Hematopoietic multipotent progenitor cell treated with erythropoietin and hydrocortisone succinate and interleukin-3 and kit ligand, for 6 days (in vitro differentiated cells): ENCODE measurements around the gene ADPRS.
A peak's percentile ranks its signal among the peaks of the same experiment; 100 is the strongest.

Experiments
- DNase-seq: peaks from one replicate; pipeline ENCODE4 v3.0.0-alpha.2; 2015

ADPRS gene

DNA sequence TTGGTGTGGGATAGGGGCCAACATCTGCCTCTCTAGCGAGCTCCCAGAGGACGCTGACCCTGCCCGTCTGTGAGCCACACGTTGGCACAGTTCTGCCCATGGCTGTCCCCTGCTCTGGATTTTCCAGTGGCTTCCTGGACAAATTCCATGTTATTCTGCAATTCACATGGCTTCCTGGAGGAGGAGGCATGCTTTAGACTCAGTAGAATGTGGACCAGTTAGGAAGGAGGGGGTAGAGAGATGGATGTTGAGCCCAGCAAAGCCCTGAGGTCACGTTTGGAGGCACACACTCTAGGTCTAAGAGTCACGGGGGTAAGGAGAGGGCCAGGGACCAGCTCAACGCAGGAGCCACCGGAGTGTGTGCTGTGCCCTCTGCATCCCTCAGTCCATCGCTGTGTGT, 24.1 kb downstream of the ADPRS start:
- no peak for DNase-seq

DNA sequence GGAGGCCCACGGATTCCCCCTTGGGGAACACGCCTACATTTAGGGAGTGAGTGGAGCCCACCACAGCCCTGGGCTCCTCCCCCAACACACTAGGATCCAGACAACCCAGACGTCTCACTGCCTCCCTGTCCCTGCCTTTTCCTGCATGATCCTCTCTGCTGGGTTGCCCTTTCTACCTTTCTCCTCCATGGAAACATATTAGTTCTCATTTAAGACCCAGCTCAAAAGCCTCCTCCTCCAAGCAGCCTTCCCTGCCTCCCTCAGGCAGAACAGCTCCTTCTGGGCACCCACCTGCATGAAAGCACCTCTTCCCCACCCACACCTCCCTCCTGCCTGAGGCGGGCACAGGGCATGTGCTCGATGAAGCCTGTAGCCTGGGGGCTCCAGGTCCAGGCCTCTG, 25.7 kb downstream of the ADPRS start:
- DNase-seq, result no peak

DNA sequence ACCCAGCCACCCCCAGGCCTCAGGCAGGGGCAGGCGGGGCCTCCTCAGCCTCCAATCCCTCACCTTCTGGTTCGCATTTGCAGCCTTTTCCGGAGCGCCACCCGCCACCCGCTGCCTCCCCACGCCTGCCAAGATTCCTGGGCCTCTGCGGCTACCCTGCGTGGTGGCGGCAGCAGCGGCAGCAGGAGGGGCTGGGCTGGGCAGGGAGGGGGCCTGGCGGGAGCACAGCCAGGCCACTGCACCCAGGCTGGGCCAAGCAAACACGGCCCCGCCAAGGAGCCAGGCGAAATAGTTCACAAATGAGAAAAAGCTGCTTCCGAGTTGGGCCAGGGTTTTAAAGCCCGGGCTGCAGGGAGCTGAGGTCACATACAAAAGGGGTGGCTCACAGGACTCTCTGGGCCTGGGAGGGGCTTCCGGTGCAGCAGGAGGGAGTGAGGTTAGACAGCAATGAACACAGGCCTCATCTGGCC, 26.5 kb downstream of the ADPRS start:
- DNase-seq, result no peak

GRCh38 chr1:36115931-36116330, 27.2 kb downstream of the ADPRS start:
- no peak for DNase-seq

DNA sequence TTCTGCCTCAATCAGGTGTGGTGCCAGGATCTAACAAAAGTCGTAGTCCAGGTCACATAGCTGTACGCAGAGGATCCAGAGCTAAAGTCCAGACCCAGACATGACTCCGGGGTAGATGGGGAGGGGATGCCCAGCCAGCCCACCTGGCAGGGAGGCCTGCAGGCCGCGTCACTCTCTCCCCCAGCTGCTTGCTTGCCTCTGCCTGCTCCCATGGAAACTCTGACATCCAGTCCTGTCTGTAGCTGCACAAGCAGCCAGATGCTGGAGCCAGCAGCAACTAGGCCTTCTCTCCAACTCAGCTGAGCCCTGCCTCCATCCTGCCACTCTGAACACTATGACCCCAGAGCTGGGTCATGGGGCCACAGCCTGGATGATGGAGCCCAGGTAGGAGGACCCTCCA, 28.2 kb downstream of the ADPRS start:
- no peak for DNase-seq

GRCh38 chr1:36118447-36119204, 29.9 kb downstream of the ADPRS start:
- no peak for DNase-seq

GRCh38 chr1:36119456-36119855, 30.8 kb downstream of the ADPRS start:
- no peak for DNase-seq

GRCh38 chr1:36122062-36123030, 33.7 kb downstream of the ADPRS start:
- no peak for DNase-seq

GRCh38 chr1:36123356-36123755, 34.7 kb downstream of the ADPRS start:
- peak; percentile 32 for DNase-seq

- no peak for DNase-seq
Measured at GRCh38 chr1:36124404-36125128, 35.9 kb downstream of the ADPRS start.

DNA sequence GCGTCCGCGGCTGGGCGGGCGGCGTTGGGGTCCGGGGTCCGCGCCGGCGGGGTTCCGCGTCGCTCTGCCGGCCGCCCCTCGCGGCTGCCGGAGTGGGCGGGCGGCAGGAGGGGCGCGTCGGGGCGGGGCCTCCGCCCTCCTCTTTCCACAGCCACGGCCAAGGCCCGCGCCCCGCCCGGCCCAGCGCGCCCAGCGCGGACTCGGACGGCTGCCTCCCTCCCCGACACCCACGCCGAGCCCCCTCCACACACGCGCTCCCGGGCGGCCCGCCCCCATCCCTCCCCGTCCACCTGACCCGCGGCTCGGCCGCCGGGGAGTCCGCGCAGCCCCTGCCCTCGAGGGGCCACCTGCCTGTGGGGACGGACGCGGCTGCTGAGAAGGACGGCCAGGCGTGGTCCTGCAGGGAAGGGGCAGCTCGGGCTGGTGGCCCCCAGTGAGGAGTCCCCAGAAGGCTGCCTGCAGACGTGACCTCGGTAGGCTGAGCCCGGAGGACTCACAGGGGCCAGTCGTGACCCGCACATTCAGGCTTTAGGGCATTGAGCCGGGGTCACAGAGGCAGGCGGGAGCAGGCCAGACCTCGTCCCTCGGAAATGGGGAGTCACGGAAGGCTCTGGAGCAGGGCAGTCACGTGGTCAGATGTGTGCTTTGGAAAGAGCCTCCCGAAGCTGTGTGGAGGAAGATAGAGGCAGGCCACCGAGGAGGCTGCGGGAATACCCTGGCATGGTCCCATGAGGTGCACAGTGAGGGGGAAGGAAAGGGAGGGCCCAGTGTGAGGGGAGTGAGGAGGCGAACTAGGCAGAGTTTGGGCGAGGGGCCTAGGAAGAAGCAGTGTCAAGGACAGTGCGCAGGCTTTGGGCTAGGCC, 36.7 kb downstream of the ADPRS start, which contains the start of gene COL8A2:
Gene COL8A2, minus strand, starts transcription at position 94 of the 863 bp plus-strand sequence. CDS start 24,980 bp downstream, outside the sequence.
- DNase-seq, result no peak

GRCh38 chr1:36126005-36126716, 37.5 kb downstream of the ADPRS start:
- no peak for DNase-seq

DNA sequence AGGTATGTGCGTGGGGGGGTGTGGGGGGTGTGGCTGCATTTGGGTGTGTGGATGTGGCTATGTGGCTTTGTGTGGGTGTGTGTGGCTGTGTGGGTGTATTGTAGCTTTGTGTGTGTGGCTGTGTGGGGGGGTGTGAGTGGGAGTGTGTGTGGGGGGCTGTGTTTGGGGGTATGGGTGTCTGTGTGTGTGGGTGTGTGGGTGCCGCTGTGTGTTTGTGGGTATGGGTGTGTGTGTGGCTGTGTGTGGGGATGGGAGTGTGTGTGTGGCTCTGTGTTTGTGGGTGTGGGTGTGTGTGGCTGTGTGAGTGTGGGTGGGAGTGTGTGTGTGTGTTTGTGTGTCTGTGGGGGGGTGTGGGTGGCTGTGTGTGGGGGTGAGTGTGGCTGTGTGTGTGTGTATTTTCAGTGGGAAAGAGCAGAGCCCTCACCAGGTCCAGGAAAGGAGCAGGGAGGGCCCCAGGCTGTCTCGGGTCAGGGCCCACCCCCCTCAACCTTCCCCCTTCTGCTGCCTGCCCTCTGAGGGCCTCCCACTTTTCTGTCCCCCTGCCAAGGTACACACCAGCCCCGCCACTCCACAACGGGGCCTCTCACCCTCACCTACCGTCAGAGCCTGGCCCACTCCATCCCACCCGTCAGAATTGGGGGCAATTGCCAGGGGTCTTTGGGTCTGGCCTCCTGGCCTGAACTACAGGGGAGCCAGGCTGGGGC, 38.3 kb downstream of the ADPRS start:
- no peak for DNase-seq

GRCh38 chr1:36128126-36128904, 39.6 kb downstream of the ADPRS start:
- DNase-seq, result peak; percentile 38

DNA sequence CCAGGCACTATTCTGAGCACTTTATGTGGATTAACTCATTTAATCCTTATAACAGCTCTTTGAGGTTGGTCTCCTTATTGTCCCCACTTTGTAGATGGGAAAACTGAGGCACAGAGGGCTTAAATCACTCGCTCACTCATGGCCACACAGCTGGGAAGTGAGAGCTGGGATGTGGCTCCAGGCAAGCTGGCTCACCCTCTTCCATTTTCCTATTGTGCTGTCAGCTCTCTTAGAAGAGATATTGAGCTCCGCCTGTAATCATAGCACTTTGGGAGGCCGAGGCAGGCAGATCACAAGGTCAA, 40.2 kb downstream of the ADPRS start:
- no peak for DNase-seq

- DNase-seq, result no peak
Measured at GRCh38 chr1:36132029-36132428, 43.3 kb downstream of the ADPRS start.

DNA sequence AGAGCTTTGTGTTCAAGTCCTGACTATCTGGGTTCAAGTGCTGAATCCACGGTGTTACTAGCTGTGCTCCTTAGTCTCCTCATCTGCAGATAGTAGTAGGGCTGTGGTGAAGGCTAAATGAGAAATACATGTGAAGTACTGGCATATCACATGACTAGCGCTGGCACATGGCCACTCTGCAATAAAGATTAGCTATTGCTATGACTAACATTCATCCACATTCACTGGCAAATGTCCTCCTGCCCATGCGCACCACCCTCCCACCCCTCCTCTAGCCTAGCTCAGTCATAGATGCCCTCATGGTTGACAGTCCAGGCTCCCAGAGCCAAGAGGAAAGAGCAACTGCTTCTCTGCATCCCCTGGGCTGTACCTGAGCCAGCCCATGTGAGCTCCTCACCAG, 44.8 kb downstream of the ADPRS start:
- peak; percentile 81 for DNase-seq

- no peak for DNase-seq
Measured at GRCh38 chr1:36134031-36134430, 45.3 kb downstream of the ADPRS start.

- peak; percentile 80 for DNase-seq
Measured at GRCh38 chr1:36134505-36135329, 46.0 kb downstream of the ADPRS start.
